IMR-90 (cell line): ENCODE results near the gene RAPH1. TPM values are rescaled to one million over a fixed set of nuclear protein-coding genes. Genes with fewer than 3 reads are reported as not detected.

ENCODE experiments used
- ATAC-seq: fragments of 200-7000 bp; cut with Tn5 transposase; 2 replicates; pipeline ENCODE4 v1.9.1; 2020; ENCODE audit warnings: low read depth, mild to moderate bottlenecking, moderate library complexity
- BruUV-seq: library from RNA; stranded (reverse); fragments of 400-500 nt; replicated peaks from 2 replicates; lab custom pipeline; 2021; lab: Mats Ljungman, UMichigan
- CTCF ChIA-PET: fragments of 300-600 bp; formaldehyde crosslinking; extraction: SDS; loops from one replicate; lab custom pipeline; 2021; ENCODE audit warnings: antibody characterized with exemption; lab: Yijun Ruan, JAX
- POLR2A ChIA-PET: fragments of 300-600 bp; sonication (Branson Sonifier 250); formaldehyde crosslinking; loops from one replicate; lab custom pipeline; 2022; ENCODE audit warnings: antibody characterized with exemption; ENCODE audit not compliant: unreplicated experiment; lab: Charles Lee
- DNase-seq: peaks from one replicate; pipeline ENCODE4 v3.0.0; 2013
- H2AFZ ChIP-seq: replicated peaks from 2 replicates; pipeline ENCODE3; 2013; ENCODE audit warnings: low read length, mild to moderate bottlenecking; ENCODE audit not compliant: poor library complexity
- H2AK5ac ChIP-seq: 2 replicates; pipeline ENCODE4 v1.6.1; 2013; ENCODE audit warnings: low read depth, low read length, inconsistent platforms
- H2AK9ac ChIP-seq: replicated peaks from 2 replicates; pipeline ENCODE3; 2013; ENCODE audit warnings: mild to moderate bottlenecking, low read depth, low read length, moderate library complexity; ENCODE audit not compliant: poor library complexity
- H2BK120ac ChIP-seq: 2 replicates; pipeline ENCODE4 v1.6.1; 2013; ENCODE audit warnings: low read depth, low read length, inconsistent platforms
- H2BK15ac ChIP-seq: 3 replicates; pipeline ENCODE4 v1.6.1; 2013; ENCODE audit warnings: low read depth, low read length, inconsistent platforms
- H2BK20ac ChIP-seq: 2 replicates; pipeline ENCODE4 v1.6.1; 2013; ENCODE audit warnings: low read depth, mild to moderate bottlenecking, inconsistent platforms, low read length, moderate library complexity
- H2BK5ac ChIP-seq: 2 replicates; pipeline ENCODE4 v1.6.1; 2013; ENCODE audit warnings: mild to moderate bottlenecking, low read depth, low read length, inconsistent platforms; ENCODE audit not compliant: poor library complexity, severe bottlenecking
- H3K14ac ChIP-seq: replicated peaks from 2 replicates; pipeline ENCODE4 v1.6.1; 2013; ENCODE audit warnings: low read depth, low read length, inconsistent platforms
- H3K18ac ChIP-seq: 2 replicates; pipeline ENCODE4 v1.6.1; 2013; ENCODE audit warnings: low read depth, low read length, control low read depth
- H3K23ac ChIP-seq: 2 replicates; pipeline ENCODE4 v1.6.1; 2013; ENCODE audit warnings: low read depth, low read length, inconsistent platforms
- H3K27ac ChIP-seq: 2 replicates; pipeline ENCODE4 v1.5.1; 2013; ENCODE audit warnings: mild to moderate bottlenecking, control low read depth, low read length; ENCODE audit not compliant: insufficient read depth
- H3K27me3 ChIP-seq: 2 replicates; pipeline ENCODE4 v1.6.1; 2013; ENCODE audit warnings: low read length; ENCODE audit not compliant: control insufficient read depth, insufficient read depth
- H3K36me3 ChIP-seq: 2 replicates; pipeline ENCODE4 v1.6.1; 2013; ENCODE audit warnings: low read length, mixed read lengths; ENCODE audit not compliant: control insufficient read depth, insufficient read depth
- H3K4ac ChIP-seq: 2 replicates; pipeline ENCODE4 v1.6.1; 2013; ENCODE audit warnings: low read depth, low read length, inconsistent platforms
- H3K4me1 ChIP-seq: 2 replicates; pipeline ENCODE4 v1.6.1; 2013; ENCODE audit warnings: low read length, mixed read lengths; ENCODE audit not compliant: control insufficient read depth, insufficient read depth
- H3K4me2 ChIP-seq: 2 replicates; pipeline ENCODE4 v1.6.1; 2013; ENCODE audit warnings: low read depth, mild to moderate bottlenecking, control low read depth, low read length, moderate library complexity
- H3K4me3 ChIP-seq: 2 replicates; pipeline ENCODE4 v1.5.1; 2013; ENCODE audit warnings: low read depth, mild to moderate bottlenecking, control low read depth, low read length, moderate library complexity; ENCODE audit not compliant: insufficient read depth
- H3K56ac ChIP-seq: 2 replicates; pipeline ENCODE4 v1.6.1; 2013; ENCODE audit warnings: low read length, inconsistent platforms; ENCODE audit not compliant: insufficient read depth; ENCODE audit errors: extremely low read depth
- H3K79me1 ChIP-seq, 2 experiments: 2 replicates each; pipeline ENCODE4 v1.6.1; 2013; ENCODE audit warnings: low read length in 2 of 2, inconsistent platforms in 1 of 2, low read depth in 1 of 2
- H3K9ac ChIP-seq: 2 replicates; pipeline ENCODE4 v1.6.1; 2013; ENCODE audit warnings: low read depth, low read length, control low read depth
- H3K9me1 ChIP-seq: 2 replicates; pipeline ENCODE4 v1.6.1; 2013; ENCODE audit warnings: low read length, inconsistent platforms; ENCODE audit not compliant: insufficient read depth
- H3K9me3 ChIP-seq: 2 replicates; pipeline ENCODE4 v1.6.1; 2013; ENCODE audit warnings: low read length; ENCODE audit not compliant: control insufficient read depth, insufficient read depth
- H4K20me1 ChIP-seq: 2 replicates; pipeline ENCODE4 v1.6.1; 2013; ENCODE audit warnings: low read length, inconsistent platforms; ENCODE audit not compliant: insufficient read depth
- H4K5ac ChIP-seq: 2 replicates; pipeline ENCODE4 v1.6.1; 2013; ENCODE audit warnings: mild to moderate bottlenecking, low read depth, low read length, control low read depth
- H4K8ac ChIP-seq, 2 experiments: 2 replicates each; pipeline ENCODE4 v1.6.1; 2013; ENCODE audit warnings: low read depth in 2 of 2, low read length in 2 of 2, control low read depth in 1 of 2, inconsistent platforms in 1 of 2
- H4K91ac ChIP-seq: 2 replicates; pipeline ENCODE4 v1.6.1; 2013; ENCODE audit warnings: low read depth, low read length, inconsistent platforms; ENCODE audit not compliant: insufficient read depth
- MAFK ChIP-seq: IDR thresholded peaks from 2 replicates; pipeline ENCODE4 v1.6.1; 2012; ENCODE audit warnings: low read depth, low read length, improper control_type of control experiment
- dilution Hi-C: fragments of 300-500 bp; cut with HindIII; formaldehyde crosslinking; loops from one replicate; pipeline ENCODE4 v1.14.3; 2018; ENCODE audit warnings: low sequenced_read_pairs; ENCODE audit not compliant: unreplicated experiment
- in situ Hi-C: fragments of 300-500 bp; cut with MboI; formaldehyde crosslinking; loops from 3 replicates; pipeline ENCODE4 v1.14.3; 2019; ENCODE audit warnings: low sequenced_read_pairs, inconsistent platforms, mixed read lengths
- intact Hi-C: fragments of 100-400 bp; cut with micrococcal nuclease; formaldehyde crosslinking; loops from 2 replicates; pipeline ENCODE4 v1.10.0; 2022
- polyA plus RNA-seq, 3 experiments: library from polyadenylated mRNA; depleted of rRNA; stranded (reverse); fragments of >200 nt; gene quantifications; 2 replicates each; pipeline ENCODE4 v1.2.3, GENCODE V29; 2012; ENCODE audit warnings: low replicate concordance in 1 of 3
- total RNA-seq: library from RNA; depleted of rRNA; stranded (reverse); fragments of >200 nt; gene quantifications from 2 replicates; pipeline ENCODE4 v1.2.3, GENCODE V29; 2012

RAPH1 gene
- total and polyA plus RNA-seq, 2 of the 4 experiments (the other 2 are of a cell fraction) = 7.5 to 15.1 TPM

- DNase-seq (peak; percentile 40), ATAC-seq (no peak)
- Histone ChIP-seq H3K27ac (peak overlapping the region; percentile 3; the same call in 1 of the 2 replicates), H3K9me3 (no peaks in the 10 kb centered on the region), H3K27me3 (no peaks in the 10 kb centered on the region), H2BK5ac (peak overlapping the region; percentile 33), H2BK15ac (no peak overlapping the region), H2AK9ac (no peak overlapping the region), H3K56ac (no peak overlapping the region), H3K23ac (0 out of 2 replicates have a peak overlapping the region, but pooled peaks have one; percentile 68), H4K20me1 (no peaks in the 10 kb centered on the region), H4K91ac (no peak overlapping the region), H2AFZ (no peak overlapping the region), H3K79me1 (peaks cover 7 to 15% of the 10 kb centered on the region in 2 experiments; a peak in 3 of 4 replicates), H3K36me3 (peaks cover 9% of the 10 kb centered on the region), H2AK5ac (no peak overlapping the region), H4K8ac (0 out of 4 replicates have a peak overlapping the region, but pooled peaks of 1 of the 2 experiments have one; percentile 47), H3K14ac (peak overlapping the region; percentile 45; the same call in 1 of the 2 replicates), H2BK20ac (no peak overlapping the region), H3K9ac (no peak overlapping the region), H3K4ac (peak overlapping the region; percentile 77; the same call in 1 of the 2 replicates), H3K4me2 (no peak overlapping the region), H2BK120ac (peak overlapping the region; percentile 27; the same call in 1 of the 2 replicates), H3K4me3 (no peak overlapping the region), H3K18ac (no peak overlapping the region), H3K9me1 (peaks cover 3% of the 10 kb centered on the region; the same call in 1 of the 2 replicates), H3K4me1 (no peaks in the 10 kb centered on the region), H4K5ac (no peak overlapping the region)
- TF ChIP-seq MAFK = no peak
- ChIA-PET CTCF (interaction anchor here (0.5 to 1.2 kb wide), 2 partner anchors 266 to 352 kb away, joined by 4 to 8 read pairs; no protein-coding TSS in a partner anchor), POLR2A (no interaction called here)
- no TSS peak for BruUV-seq
- dilution Hi-C loops = no loop called here
- intact Hi-C loops = no loop called here
- in situ Hi-C loops = no loop called here
Observed at GRCh38 chr2:203463266-203463678, 71.8 kb downstream of the RAPH1 start.
